ENCODE data around the gene ATAD1.
"Not testable (repeated sequence)": the region's sequence is repeated elsewhere in the genome, so short reads cannot be mapped to it uniquely, and the experiment has no call there.

The ATAD1 gene

DNA sequence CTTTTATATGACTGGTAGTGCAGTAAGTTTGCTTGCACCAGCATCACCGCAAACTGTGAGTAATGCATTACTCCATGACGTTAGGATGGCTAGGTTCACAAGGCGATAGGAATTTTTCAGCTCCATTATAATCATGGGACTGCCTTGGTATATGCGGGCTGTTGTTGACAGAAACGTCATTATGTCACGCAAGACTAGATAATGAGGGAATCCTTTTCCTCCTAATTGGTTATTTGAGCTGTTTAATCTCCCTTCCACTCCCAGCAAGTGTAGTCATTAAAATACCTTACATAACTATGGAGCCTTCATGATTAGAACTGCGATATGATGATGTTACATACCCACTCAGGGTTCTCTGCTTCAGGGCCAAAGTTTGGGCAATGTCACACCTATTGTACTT, 28.0 kb upstream of the ATAD1 start:
- no peak for FAIRE-seq

GRCh38 chr10:87845624-87845998, 27.6 kb upstream of the ATAD1 start:
- FAIRE-seq = no peak

GRCh38 chr10:87844837-87845623, 27.0 kb upstream of the ATAD1 start:
- peak; percentile 56 for FAIRE-seq

DNA sequence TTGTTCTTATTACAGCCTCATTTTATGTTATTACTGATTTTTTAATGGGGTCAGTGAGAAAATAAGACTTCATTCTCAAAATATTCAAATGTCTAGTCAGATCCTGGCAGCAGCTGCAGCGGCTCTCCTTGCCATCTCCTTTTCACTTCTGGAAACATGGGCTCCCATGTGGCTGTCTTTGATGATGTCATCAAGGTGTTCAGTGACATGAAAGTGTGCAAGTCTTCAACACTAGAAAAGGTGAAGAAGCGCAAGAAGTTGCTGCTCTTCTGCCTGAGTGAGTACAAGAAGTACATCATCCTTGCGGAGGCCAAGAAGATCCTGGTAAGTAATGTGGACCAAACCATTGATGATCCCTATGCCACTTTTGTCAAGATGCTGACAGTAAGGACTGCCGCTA, 25.7 kb upstream of the ATAD1 start:
- FAIRE-seq = no peak

- FAIRE-seq = peak; percentile 33
These were observed 24.9 kb upstream of the ATAD1 start for GRCh38 chr10:87842776-87843497.

- FAIRE-seq = no peak
These were observed 24.2 kb upstream of the ATAD1 start for GRCh38 chr10:87842220-87842641.

- no peak for FAIRE-seq
These were observed 23.2 kb upstream of the ATAD1 start for GRCh38 chr10:87841186-87841585.

- FAIRE-seq = no peak
These were observed 20.6 kb upstream of the ATAD1 start for GRCh38 chr10:87838650-87839049.

DNA sequence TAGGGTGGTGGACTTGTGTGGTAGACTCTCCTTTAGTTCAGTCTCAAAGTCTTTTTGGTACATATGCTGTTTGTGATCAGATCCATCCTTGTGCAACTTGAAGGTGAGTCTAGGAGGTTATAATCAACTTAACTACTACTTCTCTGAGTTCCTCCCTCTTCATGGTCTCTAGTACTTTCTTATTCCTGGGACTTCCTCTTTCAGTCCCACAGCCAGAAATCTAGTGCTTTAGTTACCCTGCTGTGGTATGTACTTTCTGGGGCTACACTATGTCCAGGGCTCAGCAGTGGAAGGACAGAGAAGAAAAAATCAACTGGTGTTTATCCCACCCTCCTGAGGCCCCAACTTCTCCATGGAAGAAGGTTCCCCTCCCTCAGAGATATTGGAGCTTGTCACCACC, 19.4 kb upstream of the ATAD1 start:
- FAIRE-seq = no peak

- FAIRE-seq = no peak
These were observed 18.1 kb upstream of the ATAD1 start for GRCh38 chr10:87836098-87836497.

DNA sequence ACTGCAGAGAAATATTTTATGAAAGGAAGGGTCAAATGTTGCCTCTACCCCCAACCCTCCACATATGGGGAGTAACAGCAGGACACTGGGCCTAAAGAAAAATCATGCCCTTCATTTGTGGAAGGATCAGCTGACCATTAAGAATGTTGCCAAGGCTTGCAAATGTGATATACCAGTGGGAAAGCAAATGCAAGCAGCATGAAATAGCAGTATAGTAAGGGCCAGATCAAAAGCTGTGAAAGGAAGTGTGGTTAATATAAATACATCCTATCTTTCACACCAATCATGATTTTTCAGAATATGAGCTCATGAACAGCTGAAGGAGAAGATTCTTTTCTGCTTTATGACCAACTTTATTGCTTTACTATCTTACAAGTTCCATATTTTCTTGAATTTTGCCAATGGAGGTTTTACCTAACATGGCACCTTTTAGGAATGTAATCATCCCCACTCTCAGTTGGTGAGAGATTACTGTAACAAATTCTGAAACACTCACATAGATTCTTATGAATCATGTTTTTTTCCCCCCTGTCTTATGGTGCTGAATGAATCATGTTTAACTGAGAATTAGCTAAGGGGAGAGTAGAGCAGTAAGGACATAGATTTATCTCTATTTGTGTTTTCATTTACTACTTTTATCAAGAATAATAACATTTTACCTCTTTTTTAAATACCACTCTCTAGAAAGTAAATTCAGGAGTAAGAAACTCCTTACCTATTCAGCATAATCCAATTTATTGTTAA, 12.1 kb upstream of the ATAD1 start:
- no peak for FAIRE-seq

- not testable (repeated sequence) for FAIRE-seq
These were observed 11.0 kb upstream of the ATAD1 start for GRCh38 chr10:87829051-87829450.

DNA sequence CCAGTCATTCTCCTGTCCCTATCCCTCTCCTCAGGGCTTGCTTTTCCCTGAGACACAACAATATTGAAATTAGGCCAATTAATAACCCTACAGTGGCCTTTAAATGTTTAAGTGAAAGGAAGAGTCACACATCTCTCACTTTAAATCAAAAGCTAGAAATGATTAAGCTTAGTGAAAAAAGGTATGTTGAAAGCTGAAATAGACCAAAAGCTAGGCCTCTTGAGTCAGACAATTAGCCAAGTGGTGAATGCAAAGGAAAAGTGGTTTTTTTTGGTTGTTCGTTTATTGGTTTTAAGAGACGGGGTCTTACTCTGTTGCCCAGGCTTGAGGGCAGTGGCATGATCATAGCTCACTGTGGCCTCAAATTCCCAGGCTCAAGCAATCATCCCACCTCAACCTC, 9.7 kb upstream of the ATAD1 start:
- no peak for FAIRE-seq

GRCh38 chr10:87826653-87827052, 8.6 kb upstream of the ATAD1 start:
- no peak for FAIRE-seq

GRCh38 chr10:87819289-87819585, 1.2 kb upstream of the ATAD1 start:
- FAIRE-seq = no peak

DNA sequence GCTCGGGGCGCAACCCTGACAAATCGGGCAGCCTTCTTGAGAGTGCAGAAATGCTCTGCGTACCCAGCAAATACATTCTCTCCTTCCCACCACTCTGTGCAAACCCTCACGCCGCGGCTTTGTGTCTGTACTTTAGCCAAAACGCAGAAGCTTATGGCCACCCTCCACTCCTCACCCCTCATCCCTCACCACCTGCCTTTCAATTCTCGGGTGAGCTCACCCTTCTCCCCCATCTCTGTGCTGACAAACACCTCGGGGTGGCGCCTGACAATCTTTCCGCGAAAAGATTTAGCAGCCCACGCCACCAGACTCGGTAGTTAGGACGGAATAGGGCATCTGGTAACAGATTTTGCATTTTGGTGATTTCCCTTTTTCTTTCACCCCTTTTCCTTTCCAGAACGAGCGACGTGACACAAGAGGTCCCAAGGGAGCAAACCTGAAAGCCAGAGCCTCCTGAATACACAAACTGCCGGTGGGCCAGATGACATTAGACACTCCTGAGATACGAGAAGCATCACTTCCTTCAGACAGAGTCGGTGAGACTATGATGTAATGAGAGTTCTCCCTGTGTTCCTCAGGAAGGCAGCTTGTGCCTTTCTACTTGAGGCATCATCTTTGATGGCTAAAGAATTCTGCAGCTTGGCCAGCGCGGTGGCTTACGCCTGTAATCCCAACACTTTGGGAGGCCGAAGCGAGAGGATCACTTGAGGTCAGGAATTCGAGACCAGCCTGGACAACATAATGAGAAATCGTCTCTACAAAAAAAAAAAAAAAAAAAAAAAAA, 671 bp upstream of the ATAD1 start:
- no peak for FAIRE-seq

DNA sequence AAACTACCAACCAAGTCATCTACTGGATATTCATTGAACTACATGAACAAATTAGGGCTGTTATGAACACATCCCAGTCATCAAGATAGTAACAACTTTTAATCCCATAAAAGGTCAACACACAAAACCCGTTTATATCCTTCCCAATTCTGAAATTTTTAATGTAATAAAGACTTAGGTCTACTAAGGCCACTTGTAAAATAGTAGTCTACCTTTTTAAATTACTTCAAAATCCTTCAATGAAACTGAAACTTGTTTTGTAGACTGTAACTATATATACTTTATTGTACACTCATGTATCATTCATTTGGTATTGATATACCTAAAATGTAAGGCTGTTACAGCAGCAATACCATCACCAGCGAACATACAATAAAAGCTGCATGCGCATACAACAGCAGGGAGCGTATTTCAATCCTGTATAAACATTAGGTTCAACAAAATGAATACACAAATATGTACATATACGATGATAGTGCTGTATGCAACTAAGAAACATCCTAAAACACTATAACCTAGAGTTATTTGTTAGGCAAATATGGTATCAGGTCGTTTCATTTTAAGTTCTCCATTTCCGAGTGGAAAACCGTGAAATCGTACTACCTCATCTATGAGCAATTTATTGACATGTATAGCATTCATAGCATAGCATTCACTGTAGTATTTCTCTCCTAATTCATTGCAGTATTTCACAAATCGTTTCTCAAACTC, 973 bp downstream of the ATAD1 start:
- FAIRE-seq = peak; percentile 8

DNA sequence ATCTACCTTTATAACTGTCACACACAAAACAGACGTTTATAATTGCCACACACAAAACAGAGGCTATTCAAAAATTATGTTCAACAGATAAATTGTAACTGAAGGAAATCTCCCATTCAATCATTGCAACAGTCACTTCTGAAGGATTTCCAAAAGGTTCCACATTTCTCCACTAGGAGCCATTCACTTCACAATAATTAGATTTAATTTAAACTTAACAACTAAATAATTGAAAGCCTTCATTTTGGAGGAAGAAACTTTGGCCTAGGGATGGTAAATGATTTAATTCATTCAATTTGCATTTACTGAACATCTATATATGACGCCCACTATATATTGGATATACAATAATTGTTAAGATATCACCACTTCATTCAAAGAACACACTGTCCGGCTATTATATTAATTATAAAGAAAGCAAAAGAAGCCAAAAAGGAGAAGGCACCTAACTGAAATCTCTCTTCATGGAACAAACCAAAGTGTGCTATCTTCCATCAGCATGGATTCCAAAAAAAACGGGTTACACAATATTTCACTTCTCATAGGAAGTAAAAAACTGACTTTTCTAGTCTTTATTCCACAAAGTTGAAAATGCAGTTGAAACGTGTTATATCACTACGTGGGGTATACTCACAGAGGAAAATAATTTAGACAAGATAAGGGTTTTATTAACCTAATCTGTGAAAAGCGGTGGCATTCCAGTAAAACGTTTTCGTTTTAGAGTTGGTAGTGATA, 1.7 kb downstream of the ATAD1 start:
- peak; percentile 13 for FAIRE-seq

- FAIRE-seq = no peak
These were observed 13.0 kb downstream of the ATAD1 start for GRCh38 chr10:87804939-87805569.

GRCh38 chr10:87803831-87804230, 14.2 kb downstream of the ATAD1 start:
- no peak for FAIRE-seq

- no peak for FAIRE-seq
These were observed 14.7 kb downstream of the ATAD1 start for GRCh38 chr10:87803328-87803727.

Measured in G401.6 (cell line).